ENCODE measurements around the gene MAPRE2.

- no peak for TF ChIP-seq POLR2A (IDR thresholded peaks at IDR 0.05; ENCODE audit: low read depth)
- TF ChIP-seq, protein P1, sequence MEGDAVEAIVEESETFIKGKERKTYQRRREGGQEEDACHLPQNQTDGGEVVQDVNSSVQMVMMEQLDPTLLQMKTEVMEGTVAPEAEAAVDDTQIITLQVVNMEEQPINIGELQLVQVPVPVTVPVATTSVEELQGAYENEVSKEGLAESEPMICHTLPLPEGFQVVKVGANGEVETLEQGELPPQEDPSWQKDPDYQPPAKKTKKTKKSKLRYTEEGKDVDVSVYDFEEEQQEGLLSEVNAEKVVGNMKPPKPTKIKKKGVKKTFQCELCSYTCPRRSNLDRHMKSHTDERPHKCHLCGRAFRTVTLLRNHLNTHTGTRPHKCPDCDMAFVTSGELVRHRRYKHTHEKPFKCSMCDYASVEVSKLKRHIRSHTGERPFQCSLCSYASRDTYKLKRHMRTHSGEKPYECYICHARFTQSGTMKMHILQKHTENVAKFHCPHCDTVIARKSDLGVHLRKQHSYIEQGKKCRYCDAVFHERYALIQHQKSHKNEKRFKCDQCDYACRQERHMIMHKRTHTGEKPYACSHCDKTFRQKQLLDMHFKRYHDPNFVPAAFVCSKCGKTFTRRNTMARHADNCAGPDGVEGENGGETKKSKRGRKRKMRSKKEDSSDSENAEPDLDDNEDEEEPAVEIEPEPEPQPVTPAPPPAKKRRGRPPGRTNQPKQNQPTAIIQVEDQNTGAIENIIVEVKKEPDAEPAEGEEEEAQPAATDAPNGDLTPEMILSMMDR (IDR thresholded peaks at IDR 0.05) = no peak
- no peak for TF ChIP-seq POLR2AphosphoS5 (IDR thresholded peaks at IDR 0.05)
Measured at GRCh38 chr18:35112696-35113095, 71.5 kb downstream of the MAPRE2 start.
